Stimulated activated CD8-positive, alpha-beta memory T cell treated with anti-CD3 and anti-CD28 coated beads, Interleukin-15, amount 100 ng/mL, for 48 hours (primary cell): ENCODE measurements around the gene AGO3.
"Not testable (repeated sequence)": the region's sequence is repeated elsewhere in the genome, so short reads cannot be mapped to it uniquely, and the experiment has no call there.

Experiments used
- DNase-seq, 2 donors: peaks; one replicate each; pipeline ENCODE4 v3.0.0-alpha.2; 2020; ENCODE audit warnings: low read depth in 2 of 2

The AGO3 gene

DNA sequence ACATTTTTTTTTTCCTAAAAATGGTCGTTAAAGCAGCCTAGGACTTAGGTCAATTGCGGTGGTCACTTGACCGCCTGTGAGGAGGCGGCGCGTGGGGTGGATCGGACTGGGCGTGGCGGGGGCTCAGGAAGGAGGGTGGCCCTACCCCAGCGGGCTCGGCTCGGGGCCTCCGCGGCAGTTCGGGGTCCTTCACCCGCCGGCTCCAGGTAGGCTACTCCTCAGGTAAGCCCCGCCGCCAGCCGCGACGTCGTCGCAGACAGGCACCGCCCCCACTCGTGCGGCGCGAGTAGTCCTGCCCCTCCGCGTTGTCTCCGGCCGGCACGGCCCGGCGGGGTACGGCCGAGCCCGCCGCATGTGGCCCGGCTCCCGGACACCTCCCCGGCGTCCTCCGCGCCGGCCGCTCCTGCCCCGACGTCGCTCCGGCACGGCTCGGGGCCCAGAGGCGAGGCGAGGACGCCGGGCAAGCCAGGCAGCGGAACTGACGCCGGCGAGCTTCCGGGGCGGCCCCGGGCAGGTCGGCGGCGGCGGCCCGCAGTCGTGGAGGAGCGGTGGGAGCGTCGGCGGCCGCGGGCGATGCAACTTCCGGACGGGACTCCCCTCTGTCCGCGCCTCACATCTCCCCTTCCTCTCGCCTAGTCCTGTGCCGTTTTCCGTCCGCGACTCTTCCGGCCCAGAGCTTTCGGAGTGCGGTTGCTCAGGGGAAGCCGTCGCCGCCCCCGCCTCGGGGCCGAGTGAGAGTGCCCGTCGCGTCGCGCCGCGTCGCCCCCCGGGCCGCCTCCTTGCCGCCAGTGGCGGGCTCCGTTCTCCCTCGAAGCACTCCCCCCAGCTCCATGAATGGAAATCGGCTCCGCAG, at the start of gene AGO3:
AGO3 (plus strand) TSS at position 513 of the 853 bp plus-strand sequence; CDS start at position 835, 322 bp downstream.
- DNase-seq: peak; percentile 85 to 89

DNA sequence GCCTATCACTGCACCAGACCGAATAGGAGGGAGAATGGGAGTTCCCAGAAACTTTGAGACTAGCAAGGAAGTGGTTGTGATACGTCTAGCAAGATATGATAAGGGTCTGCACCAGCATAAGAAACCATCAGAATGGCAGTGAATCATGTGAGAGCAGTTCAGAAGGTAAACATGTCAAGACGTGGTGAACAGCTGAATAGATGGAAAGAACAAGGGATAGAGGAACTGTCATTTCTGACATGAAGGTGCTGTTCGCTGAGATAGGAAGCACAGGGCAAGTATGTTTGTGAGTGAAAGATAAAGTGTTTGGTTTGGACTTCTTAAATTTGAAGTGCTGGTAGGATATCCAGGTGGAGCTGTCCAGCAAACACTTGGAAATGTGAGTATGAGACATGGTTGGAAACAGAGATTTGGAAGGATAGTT, 49.0 kb upstream of the AGO3 start:
- no peak for DNase-seq

DNA sequence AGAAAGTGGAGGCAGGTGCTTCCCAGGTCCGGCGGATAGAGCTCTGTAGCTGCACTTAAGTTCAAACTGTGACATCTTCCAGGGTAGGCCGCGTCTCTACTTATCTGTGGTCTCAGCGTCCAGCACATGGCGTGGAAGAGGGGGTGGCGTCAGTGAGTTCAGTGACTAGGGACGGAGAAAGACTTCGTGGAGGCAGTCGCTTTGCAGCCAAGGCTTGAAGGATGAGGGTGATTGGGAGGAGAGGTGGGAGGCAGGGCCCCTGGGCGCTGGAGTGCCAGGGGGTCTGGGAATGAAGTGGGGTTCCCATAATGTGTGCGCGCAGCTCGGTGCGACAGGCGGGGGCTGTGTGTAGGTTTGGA, 48.3 kb upstream of the AGO3 start:
- no peak for DNase-seq

DNA sequence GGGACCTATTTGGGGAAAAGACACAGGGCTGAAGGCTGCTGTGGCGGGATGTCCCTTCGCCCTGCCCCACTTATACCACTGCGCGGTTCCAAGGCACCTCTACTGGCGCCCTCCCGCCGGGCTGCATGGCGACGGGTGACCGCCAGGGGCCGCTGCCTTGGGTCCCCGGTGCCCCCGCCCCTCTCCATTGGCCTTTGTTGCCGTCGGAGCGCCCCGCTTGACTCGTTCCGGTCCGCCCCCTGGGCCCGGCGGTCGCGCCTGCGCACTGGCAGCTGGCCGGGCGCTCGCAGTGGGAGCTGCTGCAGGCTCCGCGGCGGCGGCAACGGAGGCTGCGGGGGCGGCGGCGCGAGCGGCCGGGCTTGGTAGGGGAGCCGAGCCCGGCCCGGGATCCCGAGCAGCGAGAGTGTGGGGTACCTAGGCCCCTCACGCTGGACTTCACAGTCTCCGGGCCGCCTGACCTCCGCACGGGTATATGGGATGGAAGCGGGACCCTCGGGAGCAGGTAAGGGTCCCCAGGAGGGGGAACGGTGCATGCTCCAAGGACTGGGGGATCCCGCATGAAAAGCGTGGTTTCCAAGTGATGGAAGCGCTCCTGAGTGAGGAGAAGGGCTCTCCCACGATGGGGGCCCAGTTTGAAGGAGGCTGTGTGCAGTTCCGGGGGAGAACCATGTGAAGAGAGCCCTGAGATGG, 47.8 kb upstream of the AGO3 start, which contains the start of gene AGO1:
AGO1 (plus strand) TSS at position 265 of the 690 bp plus-strand sequence; CDS start at position 478, 213 bp downstream.
- DNase-seq: peak; percentile 96 to 97

DNA sequence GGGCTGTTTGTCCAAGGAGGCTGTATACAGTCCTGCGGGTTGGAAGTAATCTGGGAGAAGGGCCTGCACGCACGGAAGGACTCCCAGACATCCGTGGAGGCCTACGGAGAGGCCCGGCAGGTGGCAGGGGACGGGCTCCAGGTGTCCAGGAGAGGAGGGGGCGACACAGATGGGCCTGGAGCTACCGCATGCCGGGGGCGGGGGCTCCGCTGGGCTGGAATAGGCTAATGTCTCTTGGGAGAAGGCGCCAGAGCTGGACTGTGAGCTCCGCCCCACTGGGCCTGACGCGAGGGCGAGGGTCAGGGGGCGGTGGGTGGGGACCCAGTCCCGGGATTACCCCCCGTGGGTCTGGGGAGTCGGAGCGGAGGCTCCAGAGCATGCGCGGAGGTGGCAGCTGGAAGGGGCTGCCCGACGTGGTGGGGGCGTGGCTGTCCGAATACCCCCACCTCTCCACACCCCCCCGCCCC, 47.2 kb upstream of the AGO3 start:
- DNase-seq: peak; percentile 34 to 36

DNA sequence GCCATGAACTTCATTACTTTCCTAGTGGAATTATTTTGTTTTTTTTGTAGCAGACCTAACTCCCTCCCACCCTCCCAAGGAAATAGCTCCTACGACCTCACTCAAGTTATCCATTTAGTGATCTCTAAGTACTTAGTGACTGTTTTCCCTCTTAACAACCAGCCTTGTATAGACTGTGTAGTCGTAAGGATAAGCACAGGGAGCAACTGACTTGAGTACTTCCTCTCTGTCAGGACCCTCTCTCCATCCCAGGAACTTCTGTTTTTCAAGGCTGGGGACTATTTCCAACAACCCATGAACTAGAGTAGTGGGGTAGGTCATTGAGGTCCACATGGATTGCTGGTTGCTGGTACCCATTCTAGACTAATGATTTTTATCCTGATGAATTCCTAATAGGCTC, 46.0 kb upstream of the AGO3 start:
- DNase-seq: no peak

DNA sequence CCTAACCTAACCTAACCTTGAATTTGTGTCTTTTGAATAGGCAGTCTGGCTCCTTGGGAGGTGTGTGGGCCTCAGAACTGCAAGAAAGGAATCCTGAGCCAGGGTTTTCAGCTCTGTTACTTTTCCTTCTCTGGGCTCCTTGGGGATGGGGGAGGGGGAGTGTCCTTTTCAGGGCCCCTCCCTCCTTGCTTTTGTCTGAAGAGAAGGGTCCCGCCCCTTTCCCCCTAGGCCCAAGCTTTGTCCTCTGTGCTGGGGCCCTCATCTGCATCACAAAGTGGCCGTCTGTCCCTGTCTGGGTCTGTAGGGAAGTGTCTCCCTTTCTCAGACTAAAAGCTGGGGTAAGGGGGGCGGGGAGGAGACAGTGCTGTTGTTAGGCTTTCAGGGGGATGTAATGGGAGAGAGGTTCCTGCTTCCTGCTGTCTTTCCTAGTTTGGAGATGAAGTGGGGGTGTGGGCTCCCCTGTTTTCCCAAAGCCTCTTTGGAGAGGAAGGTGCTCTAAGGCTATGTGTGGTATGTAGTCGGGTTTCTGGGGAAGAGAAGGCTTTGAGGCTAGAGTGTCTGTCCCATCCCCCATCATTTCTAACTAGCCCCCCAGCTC, 44.8 kb upstream of the AGO3 start:
- no peak for DNase-seq

DNA sequence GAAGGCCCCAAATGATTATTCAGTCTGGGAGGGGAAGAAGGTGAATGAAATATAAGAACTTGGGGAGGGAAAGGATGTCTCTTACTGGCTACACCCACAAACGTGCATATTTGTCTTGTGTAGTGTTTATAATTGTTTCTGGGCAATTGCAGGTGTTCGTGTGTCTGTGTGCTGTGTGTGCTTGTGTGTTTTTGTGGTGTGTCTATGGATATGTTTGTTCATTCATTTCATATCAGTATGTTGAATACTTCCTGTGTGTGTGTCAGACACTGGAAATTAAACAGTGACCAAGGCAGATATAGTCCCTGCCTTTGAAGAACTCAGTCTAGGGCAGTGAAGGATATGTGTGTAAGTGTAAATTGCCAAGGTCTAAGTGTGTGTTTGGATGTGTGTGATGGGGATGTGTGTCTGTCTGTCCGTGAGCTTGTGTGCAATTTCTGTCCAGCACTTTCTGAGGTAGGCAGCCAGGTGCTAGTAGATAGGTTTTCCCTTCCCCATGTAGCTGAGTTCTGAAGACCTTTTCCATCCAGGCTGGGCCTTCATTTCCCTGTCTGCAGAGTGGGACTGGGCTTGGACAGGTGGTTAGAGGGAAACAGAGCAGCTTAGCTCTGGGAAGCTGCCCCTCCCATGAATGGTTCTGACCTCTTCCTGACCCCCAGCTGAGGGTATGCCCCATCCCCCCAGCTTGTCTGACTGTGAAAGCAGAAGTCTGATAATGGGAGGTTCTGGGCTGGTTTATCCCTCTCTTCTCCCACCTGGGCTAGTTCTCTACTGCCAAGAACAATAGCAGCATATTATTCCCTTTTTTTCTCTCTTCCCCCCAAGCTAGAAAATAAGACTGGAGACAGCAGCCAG, 44.1 kb upstream of the AGO3 start:
- DNase-seq: no peak

DNA sequence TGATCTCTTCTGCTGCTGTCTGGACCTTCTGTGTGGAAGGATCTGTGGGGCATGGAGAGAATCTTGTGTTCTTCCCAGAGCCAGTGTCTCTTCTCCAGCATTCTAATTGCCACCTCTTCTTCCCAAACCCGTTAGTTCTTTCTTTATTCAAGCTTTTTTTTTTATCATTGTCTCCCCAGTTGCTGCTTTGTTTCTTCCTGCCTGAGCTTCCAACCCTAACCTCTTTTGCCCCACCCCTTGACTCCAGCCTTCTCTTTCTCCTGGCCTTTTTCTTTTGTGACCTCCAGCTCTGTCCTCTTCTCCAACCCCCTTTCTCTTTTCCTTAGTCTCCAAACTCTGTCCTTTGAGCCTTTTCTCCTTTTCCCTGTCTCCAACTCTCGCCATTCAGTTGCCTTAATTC, 43.4 kb upstream of the AGO3 start:
- DNase-seq: no peak

DNA sequence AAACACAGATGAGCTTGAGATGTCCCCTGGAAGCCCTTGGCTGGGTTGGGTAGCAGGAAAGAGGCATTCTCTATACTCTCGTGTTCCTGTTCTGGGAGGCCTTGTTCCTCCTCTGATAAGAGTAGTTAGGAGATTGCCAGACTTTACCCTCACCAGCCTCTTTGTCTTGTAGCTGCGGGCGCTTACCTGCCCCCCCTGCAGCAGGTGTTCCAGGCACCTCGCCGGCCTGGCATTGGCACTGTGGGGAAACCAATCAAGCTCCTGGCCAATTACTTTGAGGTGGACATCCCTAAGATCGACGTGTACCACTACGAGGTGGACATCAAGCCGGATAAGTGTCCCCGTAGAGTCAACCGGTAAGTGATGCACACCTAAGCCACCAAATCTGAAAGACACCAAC, 42.6 kb upstream of the AGO3 start:
- no peak for DNase-seq

DNA sequence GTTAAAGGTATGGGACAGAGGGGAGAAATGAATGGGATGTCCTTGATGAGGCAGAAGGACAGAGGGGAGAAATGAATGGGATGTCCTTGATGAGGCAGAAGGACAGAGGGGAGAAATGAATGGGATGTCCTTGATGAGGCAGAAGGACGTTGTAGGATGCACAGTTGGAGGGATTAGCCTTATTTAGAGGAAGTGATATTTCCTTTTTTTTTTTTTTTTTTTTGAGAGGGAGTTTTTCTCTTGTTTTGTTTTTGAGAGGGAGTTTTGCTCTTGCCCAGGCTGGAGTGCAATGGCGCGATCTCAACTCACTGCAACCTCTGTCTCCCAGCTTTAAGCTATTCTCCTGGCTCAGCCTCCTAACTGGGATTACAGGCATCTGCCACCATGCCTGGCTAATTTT, 41.9 kb upstream of the AGO3 start:
- not testable (repeated sequence) for DNase-seq

DNA sequence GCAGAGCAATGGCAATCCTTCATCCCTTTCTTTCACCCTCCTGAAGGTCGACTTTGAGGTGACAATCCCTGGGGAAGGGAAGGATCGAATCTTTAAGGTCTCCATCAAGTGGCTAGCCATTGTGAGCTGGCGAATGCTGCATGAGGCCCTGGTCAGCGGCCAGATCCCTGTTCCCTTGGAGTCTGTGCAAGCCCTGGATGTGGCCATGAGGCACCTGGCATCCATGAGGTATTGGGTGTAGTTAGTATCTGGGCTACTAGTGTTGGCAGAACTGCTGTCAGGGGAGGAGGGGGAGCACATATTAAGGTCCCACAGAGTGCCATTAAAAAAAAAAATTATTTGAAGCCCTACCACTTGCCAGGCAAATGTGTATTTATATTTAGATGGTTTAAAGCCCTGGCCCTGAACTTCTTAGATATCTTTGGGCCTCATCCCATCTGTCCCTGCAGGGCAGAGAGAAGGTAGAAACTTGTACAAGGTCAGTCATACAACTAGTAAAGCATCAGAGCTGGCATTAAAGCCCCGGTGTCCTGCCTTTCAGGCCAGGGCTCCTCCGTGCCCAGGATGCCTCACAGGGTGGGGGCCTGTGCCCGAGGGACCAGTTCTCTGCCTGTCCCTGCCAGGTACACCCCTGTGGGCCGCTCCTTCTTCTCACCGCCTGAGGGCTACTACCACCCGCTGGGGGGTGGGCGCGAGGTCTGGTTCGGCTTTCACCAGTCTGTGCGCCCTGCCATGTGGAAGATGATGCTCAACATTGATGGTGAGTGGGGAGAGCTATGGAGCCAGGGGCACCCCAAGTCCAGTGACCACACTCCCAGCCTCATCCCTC, 37.6 kb upstream of the AGO3 start:
- no peak for DNase-seq

DNA sequence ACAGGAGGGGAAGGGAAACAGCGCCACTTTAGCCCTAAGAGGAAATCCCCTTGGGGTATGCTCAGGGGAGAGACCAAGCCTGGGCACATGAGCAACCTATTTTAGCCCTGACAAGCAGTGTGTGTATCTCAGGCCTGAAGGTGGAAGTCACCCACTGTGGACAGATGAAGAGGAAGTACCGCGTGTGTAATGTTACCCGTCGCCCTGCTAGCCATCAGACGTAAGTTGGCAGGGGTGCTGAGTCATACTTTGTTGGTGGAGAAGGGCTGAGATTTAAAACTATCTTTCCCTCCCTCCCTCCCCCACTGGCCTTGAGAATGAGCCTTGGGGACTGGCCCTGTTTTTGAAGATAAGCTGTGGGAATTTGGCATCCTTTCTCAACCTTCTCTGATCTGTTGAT, 36.7 kb upstream of the AGO3 start:
- no peak for DNase-seq

DNA sequence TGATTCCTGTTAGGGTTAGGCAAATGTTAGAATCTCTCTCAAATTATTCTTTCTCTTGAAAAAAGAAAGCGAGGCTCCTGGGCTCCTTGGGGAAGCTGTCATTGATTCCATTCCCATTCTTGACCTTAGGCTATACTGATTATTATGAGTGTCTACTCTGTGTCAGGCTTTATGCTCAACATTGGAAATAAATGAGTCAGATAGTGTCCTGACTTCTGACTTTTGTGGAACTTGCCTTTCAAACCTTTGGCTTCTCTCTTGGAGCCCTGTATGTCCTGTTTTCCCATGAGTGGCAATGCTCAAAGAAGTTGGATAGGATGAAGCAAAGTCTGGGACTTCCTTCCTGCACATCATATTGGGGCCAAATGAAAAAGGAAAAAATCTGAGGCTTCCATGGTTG, 36.2 kb upstream of the AGO3 start:
- DNase-seq: no peak

DNA sequence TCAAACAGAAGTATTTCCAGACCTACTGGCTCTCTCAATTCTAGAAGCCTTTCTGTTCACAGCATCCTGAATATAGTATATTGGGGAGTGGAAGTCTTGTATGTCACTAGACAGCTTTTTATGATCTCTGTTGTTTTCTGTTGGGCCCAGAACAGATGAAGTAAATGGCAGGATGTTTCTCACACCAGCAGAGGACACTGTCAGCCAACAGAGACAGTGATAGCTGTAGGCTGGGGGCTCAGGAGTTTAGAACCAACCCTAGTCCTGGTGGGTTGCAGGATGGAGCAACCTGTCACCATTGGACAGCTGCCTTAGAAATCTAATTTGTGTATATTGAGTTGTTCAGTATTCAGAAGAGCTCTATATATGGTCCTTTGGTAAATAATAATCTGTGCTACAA, 31.0 kb upstream of the AGO3 start:
- DNase-seq: no peak

DNA sequence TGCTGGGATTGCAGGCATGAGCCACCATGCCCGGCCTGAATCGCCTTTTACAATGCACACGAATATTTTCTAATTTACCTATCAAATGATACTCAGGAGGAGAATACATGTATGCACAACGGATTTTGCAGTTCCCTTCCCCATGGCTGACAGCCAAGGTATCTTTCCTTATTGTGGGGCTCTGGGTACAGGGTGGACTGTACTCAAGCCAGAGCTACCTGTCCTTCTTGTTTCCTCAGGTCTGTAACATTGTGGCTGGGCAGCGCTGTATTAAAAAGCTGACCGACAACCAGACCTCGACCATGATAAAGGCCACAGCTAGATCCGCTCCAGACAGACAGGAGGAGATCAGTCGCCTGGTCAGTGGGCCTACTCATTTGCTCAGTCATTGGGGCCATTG, 29.7 kb upstream of the AGO3 start:
- DNase-seq: no peak

DNA sequence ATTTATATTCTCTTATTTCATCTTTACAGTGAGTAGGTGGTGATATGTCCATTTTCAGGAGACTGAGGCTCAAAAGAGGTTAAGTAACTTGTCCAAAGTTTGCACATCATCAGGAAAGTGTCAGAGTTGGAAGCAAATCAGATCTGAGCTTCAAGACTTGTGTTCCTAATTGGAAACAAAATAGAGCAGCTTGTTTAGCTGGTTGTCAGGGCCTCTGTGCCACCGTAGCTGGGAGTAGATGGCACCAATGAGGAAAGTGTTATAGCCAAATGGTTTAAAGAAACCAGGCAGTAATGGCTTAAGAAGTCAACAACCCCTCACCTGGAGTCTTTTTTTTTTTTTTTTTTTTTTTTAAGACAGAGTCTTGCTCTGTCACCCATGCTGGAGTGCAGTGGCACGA, 28.2 kb upstream of the AGO3 start:
- no peak for DNase-seq

DNA sequence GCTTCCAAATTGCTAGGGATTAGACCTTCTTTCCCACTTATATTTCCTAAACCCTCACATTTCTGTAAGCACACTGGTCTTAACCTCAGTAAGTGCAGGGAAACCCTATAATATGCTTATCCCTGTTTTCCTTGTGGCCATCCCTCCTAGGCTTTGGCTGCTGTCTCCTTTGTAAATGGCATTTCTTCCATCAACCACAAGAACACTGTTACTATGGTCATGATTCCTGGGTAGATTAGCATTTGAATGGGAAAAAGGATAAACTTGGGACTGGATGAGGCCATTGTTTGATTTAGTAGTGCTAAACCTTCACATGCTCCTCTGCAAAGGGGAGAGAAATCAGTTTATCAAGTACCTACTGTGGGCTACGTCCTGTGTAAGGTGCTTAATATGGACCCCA, 16.2 kb upstream of the AGO3 start:
- no peak for DNase-seq

DNA sequence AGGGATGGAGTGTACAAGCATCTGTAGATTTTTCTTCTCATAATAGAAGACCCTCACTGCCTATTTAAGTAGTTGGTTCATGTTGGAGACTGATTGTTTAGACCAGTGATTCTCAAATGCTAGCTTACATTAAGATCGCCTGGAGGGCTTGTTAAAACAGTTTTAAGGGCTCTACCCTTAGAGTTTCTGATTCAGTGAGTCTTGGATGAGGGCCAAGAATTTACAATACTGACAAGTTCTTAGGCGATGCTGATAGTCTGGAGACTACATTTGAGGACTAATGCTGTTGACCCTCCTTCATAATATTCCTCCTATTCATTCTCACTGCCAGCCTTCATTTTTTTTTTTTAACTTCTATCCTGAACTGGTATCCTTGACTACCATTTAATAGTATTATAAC, 15.2 kb upstream of the AGO3 start:
- DNase-seq: no peak

DNA sequence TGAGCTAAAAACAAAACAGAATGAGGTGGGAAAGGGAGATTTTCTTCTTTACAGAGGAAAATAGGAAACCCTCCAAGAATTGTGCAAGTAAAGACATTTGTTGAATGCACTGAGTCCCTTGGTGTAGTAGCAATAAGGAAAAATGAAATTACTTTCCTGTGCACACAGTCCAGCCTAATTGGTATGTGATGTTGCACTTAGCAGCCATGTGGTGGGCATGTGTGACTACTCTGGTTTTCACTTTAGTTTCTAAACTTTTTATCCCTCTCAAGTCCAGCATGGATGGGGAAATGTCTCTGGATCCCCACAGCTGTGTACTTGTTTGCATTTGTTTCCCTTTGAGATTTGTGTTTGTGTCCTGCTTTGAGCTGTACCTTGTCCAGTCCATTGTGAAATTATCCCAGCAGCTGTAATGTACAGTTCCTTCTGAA, 7.1 kb upstream of the AGO3 start:
- DNase-seq: no peak

DNA sequence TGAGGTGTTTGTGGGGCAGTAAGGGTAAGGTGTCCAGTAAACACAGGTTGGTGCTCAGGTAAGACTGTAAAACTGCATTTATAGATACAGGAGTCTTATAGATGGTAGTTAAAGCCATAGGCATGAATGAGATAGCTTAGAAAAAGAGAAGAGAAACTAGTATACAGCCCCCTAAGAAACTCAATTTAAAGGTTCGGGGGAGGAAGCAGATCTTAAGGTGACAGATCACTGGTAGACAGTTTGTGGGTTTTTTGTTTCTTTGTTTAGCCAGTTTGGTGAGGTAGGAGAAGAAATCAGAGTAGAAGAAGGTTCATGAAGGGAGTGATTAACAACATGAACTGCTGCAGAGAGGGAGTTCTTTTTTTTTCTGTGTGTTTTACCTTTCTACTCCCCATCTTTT, 6.1 kb upstream of the AGO3 start:
- DNase-seq: no peak
